K562 (cell line): ENCODE results near the gene ASGR2. TPM values are rescaled to one million over a fixed set of nuclear protein-coding genes. Genes with fewer than 3 reads are reported as not detected.

ENCODE experiments used
- ATAC-seq: fragments of 200-7000 bp; cut with Tn5 transposase; 3 replicates; pipeline ENCODE4 v1.9.1; 2020; ENCODE audit warnings: moderate library complexity
- BruUV-seq: library from RNA; stranded (reverse); fragments of 400-500 nt; replicated peaks from 2 replicates; lab custom pipeline; 2021; lab: Mats Ljungman, UMichigan
- CTCF ChIA-PET: fragments of 300-600 bp; formaldehyde crosslinking; extraction: SDS; loops from one replicate; lab custom pipeline; 2021; ENCODE audit warnings: low intra/inter-chr PET ratio; lab: Yijun Ruan, JAX
- POLR2A ChIA-PET: fragments of 300-600, 350-650 bp; sonication (Branson Sonifier 250); formaldehyde crosslinking; extraction: SDS; loops from one replicate; lab custom pipeline; 2021; ENCODE audit warnings: antibody characterized with exemption, inconsistent platforms; lab: Yijun Ruan, JAX
- DNase-seq, 4 experiments: peaks; one replicate each; pipeline versions ENCODE4 v3.0.0 to v3.0.0-alpha.2; 2011 to 2018; ENCODE audit warnings: low spot score in 3 of 4, mixed read lengths in 3 of 4; ENCODE audit errors: extremely low read depth in 1 of 4
- FAIRE-seq: peaks from 2 replicates; lab custom pipeline; 2011; peaks lifted over from hg19 to GRCh38; lab: Jason Lieb, UNC
- H2AFZ ChIP-seq: 2 replicates; pipeline ENCODE4 v1.6.0; 2011; ENCODE audit warnings: low read depth, low read length, control low read depth, inconsistent platforms
- H3K27ac ChIP-seq: fragments of 200-600 bp; 3 replicates; pipeline ENCODE4 v1.8.0; 2011; ENCODE audit warnings: low read depth, mild to moderate bottlenecking, control low read depth, inconsistent platforms, low read length, moderate library complexity, mixed read lengths; ENCODE audit errors: extremely low read depth
- H3K27me3 ChIP-seq, 2 experiments: fragments of 300-600 bp in 1 of 2; 2 replicates in 1 of 2; 3 replicates in 1 of 2; pipeline versions ENCODE4 v1.6.0 to v1.8.0; 2011; ENCODE audit warnings: inconsistent platforms in 2 of 2, low read length in 2 of 2, mild to moderate bottlenecking in 1 of 2, mixed read lengths in 1 of 2, moderate library complexity in 1 of 2; ENCODE audit not compliant: control insufficient read depth in 2 of 2, insufficient read depth in 2 of 2
- H3K36me3 ChIP-seq: fragments of 300-600 bp; 3 replicates; pipeline ENCODE4 v1.8.0; 2011; ENCODE audit warnings: mild to moderate bottlenecking, low read length, inconsistent platforms; ENCODE audit not compliant: control insufficient read depth, insufficient read depth
- H3K4me1 ChIP-seq, 2 experiments: fragments of 200-600 bp in 1 of 2; replicated peaks in 1 of 2; 2 replicates in 1 of 2; 3 replicates in 1 of 2; pipeline versions ENCODE4 v1.5.1 to v1.8.0; 2011; ENCODE audit warnings: inconsistent platforms in 2 of 2, low read length in 2 of 2, mild to moderate bottlenecking in 1 of 2, mixed read lengths in 1 of 2, moderate library complexity in 1 of 2; ENCODE audit not compliant: control insufficient read depth in 2 of 2, insufficient read depth in 2 of 2
- H3K4me2 ChIP-seq: 2 replicates; pipeline ENCODE4 v1.6.1; 2011; ENCODE audit warnings: low read length, control low read depth, inconsistent platforms, mixed read lengths; ENCODE audit not compliant: insufficient read depth
- H3K4me3 ChIP-seq: fragments of 200-600 bp; sonication (generic), shearing (Covaris generic); 2 replicates; pipeline ENCODE4 v1.5.1; 2016; ENCODE audit warnings: control low read depth, inconsistent platforms
- H3K79me2 ChIP-seq: fragments of 200-600 bp; 3 replicates; pipeline ENCODE4 v1.8.0; 2011; ENCODE audit warnings: low read length, inconsistent platforms; ENCODE audit not compliant: control insufficient read depth, insufficient read depth
- H3K9ac ChIP-seq, 2 experiments: 2 replicates each; pipeline versions ENCODE4 v1.6.0 to v1.6.1; 2011; ENCODE audit warnings: low read depth in 2 of 2, low read length in 2 of 2, control low read depth in 1 of 2, inconsistent platforms in 1 of 2, mild to moderate bottlenecking in 1 of 2, mixed read lengths in 1 of 2; ENCODE audit not compliant: insufficient read depth in 1 of 2
- H3K9me1 ChIP-seq: one replicate; pipeline ENCODE4 v1.6.0; 2011; ENCODE audit warnings: inconsistent platforms, mild to moderate bottlenecking, low read length, moderate library complexity; ENCODE audit not compliant: control insufficient read depth, insufficient read depth
- H3K9me3 ChIP-seq: replicated peaks from 2 replicates; pipeline ENCODE4 v1.5.1; 2011; ENCODE audit warnings: low read depth, low read length, inconsistent platforms; ENCODE audit not compliant: control insufficient read depth, insufficient read depth
- H4K20me1 ChIP-seq: replicated peaks from 2 replicates; pipeline ENCODE4 v1.6.1; 2011; ENCODE audit warnings: low read length, inconsistent platforms, mixed read lengths; ENCODE audit not compliant: control insufficient read depth, insufficient read depth
- EP300 ChIP-seq: IDR thresholded peaks from 2 replicates; pipeline ENCODE4 v1.6.1; 2012; ENCODE audit warnings: low read length, improper control_type of control experiment
- LARP7 ChIP-seq: fragments of 450-650 bp; IDR thresholded peaks from 2 replicates; pipeline ENCODE4 v1.6.1; 2016
- POLR2H ChIP-seq: IDR thresholded peaks from 2 replicates; pipeline ENCODE4 v1.6.1; 2016; ENCODE audit warnings: missing genetic modification characterization, low read depth, mild to moderate bottlenecking, control low read depth, missing compliant biosample characterization, moderate library complexity
- RCOR1 ChIP-seq, 2 experiments: IDR thresholded peaks; 2 replicates each; pipeline ENCODE4 v1.6.1; 2012; ENCODE audit warnings: low read depth in 2 of 2, low read length in 2 of 2, borderline replicate concordance in 1 of 2, improper control_type of control experiment in 1 of 2
- WGBS: fragments of 100-300 bp; shearing (Covaris generic); methylation state at CpG from one replicate; pipeline ENCODE4 v1.1.6; 2016; ENCODE audit warnings: low coverage, mixed read lengths; ENCODE audit not compliant: insufficient coverage; ENCODE audit errors: missing lambda C conversion rate; 5-methylcytosine and 5-hydroxymethylcytosine counted together
- in situ Hi-C: fragments of 300-500 bp; cut with MboI; formaldehyde crosslinking; loops from 4 replicates; pipeline ENCODE4 v1.15.0; 2018; ENCODE audit warnings: inconsistent platforms, mixed read lengths
- intact Hi-C: fragments of 100-400 bp; cut with micrococcal nuclease; formaldehyde crosslinking; loops from 2 replicates; pipeline ENCODE4 v1.14.2; 2022
- polyA plus RNA-seq, 8 experiments: library from polyadenylated mRNA; depleted of rRNA in 4 of 8; stranded (reverse) in 5 of 8; unstranded in 3 of 8; fragments of >200 nt; fragmentation: Nextera tagmentation in 2 of 8; fragmentation: Illumina TruSeq in 1 of 8; extraction: Ambion mirVana in 2 of 8; extraction: Trizol in 1 of 8; gene quantifications; 2 replicates each; pipeline versions ENCODE4 v1.2.1 to v1.2.3, GENCODE V29; 2011 to 2014; ENCODE audit warnings: inconsistent platforms in 1 of 8, missing spikeins in 1 of 8
- total RNA-seq, 7 experiments: library from RNA; depleted of rRNA in 6 of 7; stranded (reverse); fragments of >200 nt in 6 of 7; fragmentation: Illumina TruSeq in 2 of 7; extraction: Trizol in 2 of 7; gene quantifications; 2 replicates each; pipeline versions ENCODE4 v1.2.1 to v1.2.3, GENCODE V29; 2011 to 2021; ENCODE audit warnings: low replicate concordance in 1 of 7
- TF ChIP-seq, protein P1 (sequence below): fragments of 450-650 bp; IDR thresholded peaks from 2 replicates; pipeline ENCODE4 v1.7.1; 2018; ENCODE audit warnings: mild to moderate bottlenecking, low read depth; ENCODE audit not compliant: partially characterized antibody

The ASGR2 gene
- total and polyA plus RNA-seq, 9 of the 15 experiments (the other 6 are each of a cell fraction or from before 2014, with no cell fraction given): not detected

DNA sequence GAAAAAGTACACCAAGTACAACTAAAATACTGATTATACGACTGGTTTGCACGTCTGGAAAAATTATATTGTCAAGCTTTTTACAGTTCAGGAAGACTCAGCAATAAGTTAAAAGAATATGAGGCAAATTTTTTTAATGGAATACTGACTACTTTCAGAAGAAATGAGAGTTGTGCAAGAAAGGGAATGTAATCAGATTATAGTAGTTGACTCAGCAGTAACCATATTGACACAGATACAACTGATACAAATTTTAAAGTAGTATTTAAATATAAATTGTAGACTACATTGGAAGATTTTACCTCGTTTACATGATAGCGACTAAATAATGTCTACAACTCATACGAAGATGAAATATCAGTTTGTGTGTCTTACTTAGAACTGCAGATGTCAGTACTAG is 16.7 kb downstream of the ASGR2 start (continued):
- TF ChIP-seq EP300: no peak

DNA sequence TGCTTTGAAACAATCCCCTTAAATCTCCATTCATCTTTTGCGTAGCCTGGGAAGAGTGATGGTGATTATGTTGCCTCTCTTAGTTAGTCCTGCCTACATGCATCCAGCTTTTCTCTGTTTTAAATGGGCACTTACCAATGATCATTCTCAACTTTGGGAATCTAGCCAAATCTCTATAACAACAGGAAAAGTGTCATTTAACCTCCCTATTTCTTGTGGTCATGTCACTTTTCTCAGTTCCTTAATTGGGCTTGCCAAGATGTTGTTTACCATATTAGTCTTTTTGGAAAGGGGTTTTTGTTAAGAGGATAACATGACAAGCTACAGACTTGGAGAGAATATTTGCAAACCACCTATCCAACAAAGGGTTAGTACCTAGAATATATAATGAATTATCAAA is 19.0 kb downstream of the ASGR2 start:
- no peaks in the 10 kb centered on the region; a peak in 1 of 5 replicates for H3K4me1 ChIP-seq
- H2AFZ ChIP-seq: no peak overlapping the region
- WGBS: 8% methylated on average over 1 of the region's 1 CpG
- H4K20me1 ChIP-seq: no peaks in the 10 kb centered on the region
- intact Hi-C loops (no loop called here), in situ Hi-C loops (no loop called here)
- peaks cover 9 to 33% of the 10 kb centered on the region in 2 experiments; a peak in 3 of 5 replicates for H3K27me3 ChIP-seq
- no peak overlapping the region for H3K27ac ChIP-seq
- H3K9ac ChIP-seq: no peak overlapping the region
- no TSS peak for BruUV-seq
- H3K9me1 ChIP-seq: no peaks in the 10 kb centered on the region
- H3K4me2 ChIP-seq: no peak overlapping the region
- no peaks in the 10 kb centered on the region for H3K9me3 ChIP-seq
- no peaks in the 10 kb centered on the region for H3K79me2 ChIP-seq
- no peaks in the 10 kb centered on the region for H3K36me3 ChIP-seq
- FAIRE-seq: no peak
- no peak for DNase-seq
- TF ChIP-seq RCOR1 (IDR thresholded peaks at IDR 0.05; ENCODE audit: borderline replicate concordance in 1 of 2, low read depth in 2 of 2, low read length in 2 of 2): no peak
- no peak for TF ChIP-seq POLR2H
- TF ChIP-seq LARP7: no peak
- TF ChIP-seq, protein P1, sequence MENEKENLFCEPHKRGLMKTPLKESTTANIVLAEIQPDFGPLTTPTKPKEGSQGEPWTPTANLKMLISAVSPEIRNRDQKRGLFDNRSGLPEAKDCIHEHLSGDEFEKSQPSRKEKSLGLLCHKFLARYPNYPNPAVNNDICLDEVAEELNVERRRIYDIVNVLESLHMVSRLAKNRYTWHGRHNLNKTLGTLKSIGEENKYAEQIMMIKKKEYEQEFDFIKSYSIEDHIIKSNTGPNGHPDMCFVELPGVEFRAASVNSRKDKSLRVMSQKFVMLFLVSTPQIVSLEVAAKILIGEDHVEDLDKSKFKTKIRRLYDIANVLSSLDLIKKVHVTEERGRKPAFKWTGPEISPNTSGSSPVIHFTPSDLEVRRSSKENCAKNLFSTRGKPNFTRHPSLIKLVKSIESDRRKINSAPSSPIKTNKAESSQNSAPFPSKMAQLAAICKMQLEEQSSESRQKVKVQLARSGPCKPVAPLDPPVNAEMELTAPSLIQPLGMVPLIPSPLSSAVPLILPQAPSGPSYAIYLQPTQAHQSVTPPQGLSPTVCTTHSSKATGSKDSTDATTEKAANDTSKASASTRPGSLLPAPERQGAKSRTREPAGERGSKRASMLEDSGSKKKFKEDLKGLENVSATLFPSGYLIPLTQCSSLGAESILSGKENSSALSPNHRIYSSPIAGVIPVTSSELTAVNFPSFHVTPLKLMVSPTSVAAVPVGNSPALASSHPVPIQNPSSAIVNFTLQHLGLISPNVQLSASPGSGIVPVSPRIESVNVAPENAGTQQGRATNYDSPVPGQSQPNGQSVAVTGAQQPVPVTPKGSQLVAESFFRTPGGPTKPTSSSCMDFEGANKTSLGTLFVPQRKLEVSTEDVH: no peak
- no peak overlapping the region for H3K4me3 ChIP-seq
- ATAC-seq: no peak
- ChIA-PET CTCF (interaction anchor here (0.8 kb wide), 1 partner anchor 46 kb away, joined by 3 read pairs; no protein-coding TSS in a partner anchor), POLR2A (no interaction called here)
